SK-N-SH treated with all-trans-retinoic acid at 6 μM for 48 hours (cell line): ENCODE data around the gene PDE3A.

Experiments used
- ATAC-seq: fragments of 200-7000 bp; cut with Tn5 transposase; 3 replicates; pipeline ENCODE4 v1.9.1; 2020; ENCODE audit warnings: mild to moderate bottlenecking, moderate library complexity
- ARNTL ChIP-seq: fragments of 450-650 bp; formaldehyde crosslinking; IDR thresholded peaks from 2 replicates; pipeline ENCODE4 v1.5.0; 2020; ENCODE audit warnings: low read depth, mild to moderate bottlenecking, moderate library complexity, borderline replicate concordance
- BACH2 ChIP-seq: fragments of 250-450 bp; sonication (Bioruptor Pico); IDR thresholded peaks from 2 replicates; pipeline ENCODE4 v1.9.0; 2021; ENCODE audit warnings: mild to moderate bottlenecking, borderline replicate concordance
- CREB5 ChIP-seq: fragments of 250-450 bp; sonication (Bioruptor Pico); IDR thresholded peaks from 2 replicates; pipeline ENCODE4 v1.5.1; 2020; ENCODE audit warnings: low read depth, mild to moderate bottlenecking, moderate library complexity
- GLIS3 ChIP-seq: fragments of 250-450 bp; sonication (Bioruptor Pico); IDR thresholded peaks from 2 replicates; pipeline ENCODE4 v1.5.0; 2020; ENCODE audit warnings: mild to moderate bottlenecking, moderate library complexity
- OSR1 ChIP-seq: fragments of 250-450 bp; sonication (Bioruptor Pico); IDR thresholded peaks from 2 replicates; pipeline ENCODE4 v1.8.0; 2022; ENCODE audit warnings: moderate library complexity, mild to moderate bottlenecking, inconsistent platforms
- POU6F1 ChIP-seq: fragments of 250-450 bp; sonication (Bioruptor Pico); IDR thresholded peaks from 2 replicates; pipeline ENCODE4 v1.8.0; 2021; ENCODE audit warnings: low read depth, mild to moderate bottlenecking, moderate library complexity, borderline replicate concordance
- PPARA ChIP-seq: fragments of 250-450 bp; sonication (Bioruptor Pico); IDR thresholded peaks from 2 replicates; pipeline ENCODE4 v1.5.0; 2020; ENCODE audit warnings: mild to moderate bottlenecking, borderline replicate concordance
- RARB ChIP-seq: fragments of 250-450 bp; sonication (Bioruptor Pico); IDR thresholded peaks from 2 replicates; pipeline ENCODE4 v1.8.0; 2021; ENCODE audit warnings: mild to moderate bottlenecking, moderate library complexity
- SNAI2 ChIP-seq: fragments of 250-450 bp; sonication (Bioruptor Pico); IDR thresholded peaks from 2 replicates; pipeline ENCODE4 v1.5.0; 2020; ENCODE audit warnings: mild to moderate bottlenecking, moderate library complexity
- TOX ChIP-seq: fragments of 250-450 bp; sonication (Bioruptor Pico); IDR thresholded peaks from 2 replicates; pipeline ENCODE4 v1.8.0; 2021; ENCODE audit warnings: mild to moderate bottlenecking, moderate library complexity, borderline replicate concordance
- TSHZ2 ChIP-seq: fragments of 250-450 bp; sonication (Bioruptor Pico); IDR thresholded peaks from 2 replicates; pipeline ENCODE4 v1.5.0; 2020; ENCODE audit warnings: mild to moderate bottlenecking, moderate library complexity
- ZC3H10 ChIP-seq: fragments of 250-450 bp; sonication (Bioruptor Pico); IDR thresholded peaks from 2 replicates; pipeline ENCODE4 v1.5.1; 2021; ENCODE audit warnings: mild to moderate bottlenecking, moderate library complexity
- ZFP3 ChIP-seq: fragments of 250-450 bp; sonication (Bioruptor Pico); IDR thresholded peaks from 2 replicates; pipeline ENCODE4 v1.5.0; 2020; ENCODE audit warnings: mild to moderate bottlenecking, moderate library complexity
- ZNF565 ChIP-seq: fragments of 450-650 bp; formaldehyde crosslinking; conservative IDR thresholded peaks from 2 replicates; pipeline ENCODE4 v1.5.0; 2020; ENCODE audit warnings: low read depth, mild to moderate bottlenecking, moderate library complexity
- ZNF70 ChIP-seq: fragments of 450-650 bp; formaldehyde crosslinking; IDR thresholded peaks from 2 replicates; pipeline ENCODE4 v1.5.0; 2020; ENCODE audit warnings: mild to moderate bottlenecking, moderate library complexity

Gene PDE3A

GRCh38 chr12:20514598-20514997 lies 146.3 kb downstream of the PDE3A start:
- ATAC-seq, result no peak
- no peak for TF ChIP-seq ARNTL (CRISPR knock-in tag)
- TF ChIP-seq SNAI2 (CRISPR knock-in tag), result no peak
- TF ChIP-seq GLIS3 (CRISPR knock-in tag), result no peak
- TF ChIP-seq POU6F1, result no peak
- no peak for TF ChIP-seq RARB (CRISPR knock-in tag)
- no peak for TF ChIP-seq TSHZ2 (CRISPR knock-in tag)
- no peak for TF ChIP-seq CREB5 (CRISPR knock-in tag)

- TF ChIP-seq GLIS3 (CRISPR knock-in tag) (no peak), PPARA (CRISPR knock-in tag) (no peak), CREB5 (CRISPR knock-in tag) (no peak), ZFP3 (CRISPR knock-in tag) (no peak), POU6F1 (no peak), ZC3H10 (no peak), OSR1 (no peak), ZNF70 (CRISPR knock-in tag) (no peak), TSHZ2 (CRISPR knock-in tag) (no peak)
- TF ChIP-seq, all 23 proteins: peak for 0
- no peak for ATAC-seq
Observed at GRCh38 chr12:20520532-20520931, 152.2 kb downstream of the PDE3A start.

- TF ChIP-seq ARNTL (CRISPR knock-in tag) (no peak), BACH2 (CRISPR knock-in tag) (no peak), TOX (CRISPR knock-in tag) (no peak), POU6F1 (no peak), ZFP3 (CRISPR knock-in tag) (no peak), ZNF565 (no peak)
- TF ChIP-seq, all 23 proteins: peak for 0
- peak; percentile 56 for ATAC-seq
Observed at GRCh38 chr12:20523658-20524057, 155.3 kb downstream of the PDE3A start.
